PC-3 (cell line): ENCODE measurements around the gene DDX24. TPM values are rescaled to one million over a fixed set of nuclear protein-coding genes. Genes with fewer than 3 reads are reported as not detected.

Experiments
- ATAC-seq: fragments of 200-7000 bp; cut with Tn5 transposase; 2 replicates; pipeline ENCODE4 v1.9.1; 2020; ENCODE audit warnings: mild to moderate bottlenecking, moderate library complexity
- BruUV-seq: library from RNA; stranded (reverse); fragments of 400-500 nt; replicated peaks from 2 replicates; lab custom pipeline; 2021; lab: Mats Ljungman, UMichigan
- CTCF ChIA-PET: fragments of 300-600 bp; sonication (Branson Sonifier 250); formaldehyde crosslinking; loops from one replicate; lab custom pipeline; 2022; ENCODE audit warnings: antibody characterized with exemption; lab: Charles Lee
- POLR2A ChIA-PET: fragments of 300-600 bp; sonication (Branson Sonifier 250); formaldehyde crosslinking; loops from one replicate; lab custom pipeline; 2022; ENCODE audit warnings: antibody characterized with exemption; ENCODE audit not compliant: unreplicated experiment; lab: Charles Lee
- DNase-seq: peaks from one replicate; pipeline ENCODE4 v3.0.0-alpha.2; 2015
- H2AFZ ChIP-seq: fragments of 300-600 bp; sonication (generic); 2 replicates; pipeline ENCODE4 v1.6.0; 2016; ENCODE audit warnings: antibody characterized with exemption, low read length
- H3F3A ChIP-seq: fragments of 300-600 bp; sonication (generic); one replicate; pipeline ENCODE4 v1.6.0; 2017; ENCODE audit warnings: antibody characterized with exemption, low read length, control low read depth, mild to moderate bottlenecking; ENCODE audit not compliant: unreplicated experiment
- H3K27ac ChIP-seq: fragments of 300-600 bp; sonication (generic); 2 replicates; pipeline ENCODE4 v1.5.1; 2016; ENCODE audit warnings: mild to moderate bottlenecking, low read length
- H3K27me3 ChIP-seq: fragments of 300-600 bp; sonication (generic); 2 replicates; pipeline ENCODE4 v1.6.1; 2016; ENCODE audit warnings: low read length, mixed read lengths
- H3K36me3 ChIP-seq: fragments of 300-600 bp; sonication (generic); 2 replicates; pipeline ENCODE4 v1.6.1; 2016; ENCODE audit warnings: low read depth, mixed run types, low read length, mixed read lengths
- H3K4me1 ChIP-seq: fragments of 300-600 bp; sonication (generic); 2 replicates; pipeline ENCODE4 v1.5.1; 2016; ENCODE audit warnings: low read length; ENCODE audit not compliant: insufficient read depth
- H3K4me2 ChIP-seq: fragments of 300-600 bp; sonication (generic); 2 replicates; pipeline ENCODE4 v1.6.0; 2016; ENCODE audit warnings: low read length
- H3K4me3 ChIP-seq: fragments of 300-600 bp; sonication (generic); 2 replicates; pipeline ENCODE4 v1.5.1; 2016; ENCODE audit warnings: mild to moderate bottlenecking, low read length, mixed read lengths
- H3K79me2 ChIP-seq: fragments of 300-600 bp; sonication (generic); 2 replicates; pipeline ENCODE4 v1.6.1; 2017; ENCODE audit warnings: low read length, mixed read lengths
- H3K9ac ChIP-seq: fragments of 300-600 bp; sonication (generic); 2 replicates; pipeline ENCODE4 v1.6.0; 2016; ENCODE audit warnings: mild to moderate bottlenecking, low read length
- H3K9me2 ChIP-seq: fragments of 300-600 bp; sonication (generic); replicated peaks from 2 replicates; pipeline ENCODE4 v1.6.1; 2016; ENCODE audit warnings: mixed run types, low read length, mixed read lengths
- H3K9me3 ChIP-seq: fragments of 300-600 bp; sonication (generic); 2 replicates; pipeline ENCODE4 v1.6.1; 2016; ENCODE audit warnings: low read length, mixed read lengths
- H4K20me1 ChIP-seq: fragments of 300-600 bp; sonication (generic); 2 replicates; pipeline ENCODE4 v1.6.1; 2016; ENCODE audit warnings: low read length, mixed read lengths
- CTCF ChIP-seq: fragments of 300-600 bp; sonication (generic); conservative IDR thresholded peaks from 2 replicates; pipeline ENCODE4 v1.5.1; 2017; ENCODE audit warnings: antibody characterized with exemption, low read depth, mild to moderate bottlenecking, low read length
- EZH2 ChIP-seq: fragments of 300-600 bp; sonication (generic); IDR thresholded peaks from one replicate; pipeline ENCODE4 v1.6.1; 2017; ENCODE audit warnings: antibody characterized with exemption, mild to moderate bottlenecking, low read length; ENCODE audit not compliant: unreplicated experiment
- EZH2phosphoT487 ChIP-seq: fragments of 300-600 bp; sonication (generic); IDR thresholded peaks from 2 replicates; pipeline ENCODE4 v1.6.1; 2018; ENCODE audit warnings: mild to moderate bottlenecking, antibody characterized with exemption, low read length, borderline replicate concordance
- intact Hi-C: fragments of 100-400 bp; cut with micrococcal nuclease; formaldehyde crosslinking; loops from 2 replicates; pipeline ENCODE4 v1.9.0; 2023
- total RNA-seq: library from RNA; depleted of rRNA; stranded (reverse); fragments of >200 nt; gene quantifications from 2 replicates; pipeline ENCODE4 v1.2.3, GENCODE V29; 2014

The DDX24 gene
- total RNA-seq, 1 experiment from 2014 or later: 120 TPM

GRCh38 chr14:94088516-94088915, 7.5 kb upstream of the DDX24 start:
- POLR2A ChIA-PET: no interaction called here

GRCh38 chr14:94087891-94088290, 6.9 kb upstream of the DDX24 start:
- Histone ChIP-seq H3K9me3 (no peaks in the 10 kb centered on the region), H4K20me1 (no peaks in the 10 kb centered on the region), H3K9ac (no peak overlapping the region), H3K9me2 (no peaks in the 10 kb centered on the region), H3K79me2 (no peaks in the 10 kb centered on the region), H2AFZ (no peak overlapping the region), H3K27ac (no peak overlapping the region), H3K27me3 (no peaks in the 10 kb centered on the region), H3K4me1 (peaks cover 14% of the 10 kb centered on the region), H3K4me3 (no peak overlapping the region), H3K36me3 (no peaks in the 10 kb centered on the region), H3K4me2 (no peak overlapping the region), H3F3A (no peaks in the 10 kb centered on the region)
- intact Hi-C loops: no loop called here
- no peak for ATAC-seq
- no peak for DNase-seq
- ChIA-PET CTCF (interaction anchor here (0.6 kb wide), 1 partner anchor 48 kb away, joined by 7 read pairs; no protein-coding TSS in a partner anchor), POLR2A (no interaction called here)
- no TSS peak for BruUV-seq
- TF ChIP-seq EZH2phosphoT487 (no peak), CTCF (no peak), EZH2 (no peak)

More at GRCh38 chr14:94088516-94088915, 7.5 kb upstream of the DDX24 start:
- Histone ChIP-seq H3K27me3 (no peaks in the 10 kb centered on the region), H3K9me2 (no peaks in the 10 kb centered on the region), H3K36me3 (no peaks in the 10 kb centered on the region), H3K27ac (no peak overlapping the region), H3K4me1 (peaks cover 14% of the 10 kb centered on the region), H3K79me2 (no peaks in the 10 kb centered on the region), H3K9ac (no peak overlapping the region), H4K20me1 (no peaks in the 10 kb centered on the region), H3K4me3 (no peak overlapping the region), H3F3A (no peaks in the 10 kb centered on the region), H3K9me3 (no peaks in the 10 kb centered on the region), H3K4me2 (no peak overlapping the region), H2AFZ (no peak overlapping the region)
- CTCF ChIA-PET: interaction anchor here (0.6 kb wide), 2 partner anchors 48 to 52 kb away, joined by 4 to 7 read pairs; no protein-coding TSS in a partner anchor
- BruUV-seq: no TSS peak
- peak; percentile 27 for DNase-seq
- intact Hi-C loops: no loop called here
- TF ChIP-seq EZH2 (no peak), CTCF (no peak), EZH2phosphoT487 (no peak)
- ATAC-seq: peak; percentile 40

- peak overlapping the region; percentile 87 for H3K4me2 ChIP-seq
- ATAC-seq: peak; percentile 52
- BruUV-seq: TSS peak; percentile 77
- peaks cover 37% of the 10 kb centered on the region for H3K4me1 ChIP-seq
- H3K9ac ChIP-seq: peak overlapping the region; percentile 96
- DNase-seq: peak; percentile 17
- H4K20me1 ChIP-seq: peaks cover 33% of the 10 kb centered on the region
- H3K36me3 ChIP-seq: peaks cover 30% of the 10 kb centered on the region
- H3F3A ChIP-seq: no peaks in the 10 kb centered on the region
- peaks cover 60% of the 10 kb centered on the region for H3K79me2 ChIP-seq
- H3K9me2 ChIP-seq: no peaks in the 10 kb centered on the region
- H3K4me3 ChIP-seq: peak overlapping the region; percentile 92
- POLR2A ChIA-PET: interaction anchor here (0.5 to 1.1 kb wide), 5 partner anchors 33 to 1322 kb away, joined by 3 to 7 read pairs (median 3); no protein-coding TSS in a partner anchor
- peak overlapping the region; percentile 94 for H2AFZ ChIP-seq
- no peaks in the 10 kb centered on the region for H3K9me3 ChIP-seq
- intact Hi-C loops: loop anchor here (2.0 kb wide), 2 partner anchors 53 to 55 kb away; no protein-coding TSS in a partner anchor
- CTCF ChIA-PET: interaction anchor here (1.0 to 2.1 kb wide), 3 partner anchors 30 to 53 kb away, joined by 9 to 12 read pairs (median 11); no protein-coding TSS in a partner anchor
- H3K27me3 ChIP-seq: no peaks in the 10 kb centered on the region
- no peak overlapping the region for H3K27ac ChIP-seq
- TF ChIP-seq EZH2 (no peak), EZH2phosphoT487 (no peak), CTCF (no peak)
Observed at GRCh38 chr14:94081386-94081820, 401 bp upstream of the DDX24 start.
